NCI-H460 (cell line): ENCODE results near the gene GOLGA8M. TPM values are rescaled to one million over a fixed set of nuclear protein-coding genes. Genes with fewer than 3 reads are reported as not detected.
"Not testable (repeated sequence)": the region's sequence is repeated elsewhere in the genome, so short reads cannot be mapped to it uniquely, and the experiment has no call there.

Experiments used
- DNase-seq: peaks from one replicate; pipeline ENCODE4 v3.0.0-alpha.2; 2016; ENCODE audit warnings: low read depth; ENCODE audit errors: extremely low read depth
- polyA plus RNA-seq: library from polyadenylated mRNA; depleted of rRNA; stranded (reverse); fragments of >200 nt; gene quantifications from 2 replicates; pipeline ENCODE4 v1.2.3, GENCODE V29; 2014; cell fraction: nucleus; rRNA removed
- total RNA-seq: library from RNA; depleted of rRNA; stranded (reverse); fragments of >200 nt; shearing (Covaris generic); gene quantifications from 2 replicates; pipeline ENCODE4 v1.2.3, GENCODE V29; 2014; rRNA removed

The GOLGA8M gene
- not detected in 2 replicates for total RNA-seq
- polyA plus RNA-seq, result 0.97 TPM in 1 of 2 replicates, not detected in the other

GRCh38 chr15:28712270-28712669 lies at the start of gene GOLGA8M:
Gene GOLGA8M (minus strand): TSS chr15:28712421. CDS start chr15:28712323, 98 bp downstream.
- DNase-seq, result not testable (repeated sequence)

DNA sequence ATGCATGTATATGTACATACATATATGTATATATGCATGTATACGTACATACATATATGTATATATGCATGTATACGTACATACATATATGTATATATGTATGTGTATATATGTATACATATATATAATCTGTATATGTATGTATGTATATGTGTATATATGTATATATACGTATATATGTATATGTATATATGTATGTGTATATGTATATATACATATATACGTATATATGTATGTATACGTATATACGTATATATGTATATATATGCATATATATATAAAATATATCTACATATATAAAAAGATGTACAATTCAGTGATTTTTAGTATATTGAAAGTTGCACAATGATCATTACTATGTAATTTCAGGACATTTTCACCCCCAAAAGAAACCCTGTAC lies 30.7 kb upstream of the GOLGA8M start:
- not testable (repeated sequence) for DNase-seq

DNA sequence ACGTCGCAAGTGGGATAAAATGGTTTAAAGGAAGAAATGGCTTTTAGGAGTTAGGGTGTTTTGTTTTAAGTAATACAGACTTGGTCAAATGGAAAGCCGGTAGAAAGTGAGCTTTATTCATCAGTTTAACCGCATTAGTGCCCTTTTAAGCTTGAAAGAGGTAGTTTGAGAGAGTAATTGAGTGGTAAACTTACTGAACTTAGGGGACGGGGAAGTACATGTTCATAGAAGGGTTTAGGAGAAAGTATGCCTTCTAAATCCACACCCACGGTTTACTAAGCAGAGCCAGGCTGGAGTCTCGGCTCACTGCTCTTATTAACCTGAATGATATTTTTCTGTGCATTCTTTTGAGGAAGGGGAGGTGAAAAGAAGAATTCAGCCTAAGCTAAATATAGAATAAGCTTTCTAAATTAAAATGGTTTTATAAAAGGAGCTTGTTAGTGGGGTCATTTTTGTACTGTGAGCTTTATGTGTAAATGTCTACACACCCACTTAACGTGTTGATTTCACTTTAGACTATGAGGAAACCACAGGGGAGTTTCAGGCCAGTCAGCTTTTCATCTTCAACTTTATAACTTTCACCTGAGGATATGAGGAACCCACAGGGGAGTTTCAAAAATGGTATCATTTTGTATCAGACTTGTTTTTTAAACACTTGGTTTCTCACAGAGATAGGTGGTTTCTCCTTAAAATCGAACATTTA lies 26.5 kb upstream of the GOLGA8M start:
- not testable (repeated sequence) for DNase-seq

DNA sequence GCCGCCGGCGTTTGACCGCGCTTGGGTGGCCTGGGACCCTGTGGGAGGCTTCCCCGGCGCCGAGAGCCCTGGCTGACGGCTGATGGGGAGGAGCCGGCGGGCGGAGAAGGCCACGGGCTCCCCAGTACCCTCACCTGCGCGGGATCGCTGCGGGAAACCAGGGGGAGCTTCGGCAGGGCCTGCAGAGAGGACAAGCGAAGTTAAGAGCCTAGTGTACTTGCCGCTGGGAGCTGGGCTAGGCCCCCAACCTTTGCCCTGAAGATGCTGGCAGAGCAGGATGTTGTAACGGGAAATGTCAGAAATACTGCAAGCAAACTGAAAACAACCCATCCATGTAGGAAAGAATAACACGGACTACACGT lies 26.0 kb upstream of the GOLGA8M start:
- not testable (repeated sequence) for DNase-seq

DNA sequence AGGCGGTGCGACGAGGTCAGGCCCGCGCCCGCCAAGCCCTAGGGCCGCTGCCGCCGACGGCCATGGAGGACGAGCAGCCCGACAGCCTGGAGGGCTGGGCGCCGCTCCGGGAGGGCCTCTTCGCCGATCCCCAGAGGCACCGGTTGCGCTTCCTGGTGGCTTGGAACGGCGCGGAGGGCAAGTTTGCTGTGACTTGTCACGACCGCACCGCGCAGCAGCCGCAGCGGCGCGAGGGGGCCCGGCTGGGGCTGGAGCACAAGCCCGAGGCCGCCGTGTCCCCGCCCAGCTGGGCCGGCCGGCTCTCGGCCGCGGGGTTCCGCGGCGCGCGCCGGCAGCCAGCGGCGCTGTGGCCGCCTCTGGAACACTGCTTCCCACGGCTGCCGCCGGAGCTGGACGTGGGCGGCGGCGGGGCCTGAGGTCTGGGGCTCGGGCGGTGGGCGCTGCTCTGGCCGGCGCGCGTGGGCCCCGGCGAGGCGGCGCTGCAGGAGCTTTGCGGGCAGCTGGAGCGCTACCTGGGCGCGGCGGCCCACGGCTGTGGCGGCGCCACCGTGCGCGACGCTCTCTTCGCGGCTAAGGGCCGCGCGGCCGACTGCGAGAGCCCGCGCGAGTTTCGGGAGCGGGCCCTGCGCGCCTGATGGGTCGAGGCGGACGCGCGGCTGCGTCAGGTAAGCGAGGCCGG lies 25.4 kb upstream of the GOLGA8M start:
- DNase-seq, result not testable (repeated sequence)

DNA sequence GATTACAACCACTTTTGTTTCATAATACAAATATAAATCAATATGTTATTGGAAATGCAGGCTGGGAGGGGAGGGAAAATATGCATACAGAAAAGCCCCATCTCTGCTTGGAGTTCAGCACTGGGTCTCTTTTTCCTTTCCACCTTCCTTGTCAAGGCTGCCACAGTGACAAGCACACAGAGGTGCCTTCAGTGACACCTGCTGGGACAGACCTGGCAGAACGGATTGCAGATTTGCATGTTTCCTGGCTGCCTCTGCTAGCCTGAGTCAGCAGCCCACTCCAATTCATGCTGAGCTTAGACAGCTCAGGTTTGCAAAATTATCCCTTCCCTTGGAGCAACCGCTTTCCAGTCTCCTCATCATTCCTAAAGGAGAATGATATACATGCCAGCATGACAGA lies 15.8 kb upstream of the GOLGA8M start:
- DNase-seq, result not testable (repeated sequence)

DNA sequence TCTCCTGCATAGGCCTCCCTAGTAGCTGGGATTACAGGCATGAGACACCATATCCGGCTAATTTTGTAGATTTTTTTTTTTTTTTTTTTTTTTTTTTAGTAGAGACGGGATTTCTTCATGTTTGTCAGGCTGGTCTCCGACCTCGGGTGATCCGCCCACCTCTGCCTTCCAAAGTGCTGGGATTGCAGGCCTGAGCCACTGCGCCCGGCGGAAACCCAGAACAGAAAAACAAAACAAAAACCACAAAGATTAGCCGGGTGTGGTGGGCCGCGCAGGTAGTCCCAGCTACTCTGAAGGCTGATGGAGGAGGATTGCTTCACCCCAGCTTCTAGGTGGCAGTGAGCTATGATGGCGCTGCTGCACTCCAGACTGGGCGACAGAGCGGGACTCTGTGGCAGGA lies 14.8 kb upstream of the GOLGA8M start:
- DNase-seq, result not testable (repeated sequence)

DNA sequence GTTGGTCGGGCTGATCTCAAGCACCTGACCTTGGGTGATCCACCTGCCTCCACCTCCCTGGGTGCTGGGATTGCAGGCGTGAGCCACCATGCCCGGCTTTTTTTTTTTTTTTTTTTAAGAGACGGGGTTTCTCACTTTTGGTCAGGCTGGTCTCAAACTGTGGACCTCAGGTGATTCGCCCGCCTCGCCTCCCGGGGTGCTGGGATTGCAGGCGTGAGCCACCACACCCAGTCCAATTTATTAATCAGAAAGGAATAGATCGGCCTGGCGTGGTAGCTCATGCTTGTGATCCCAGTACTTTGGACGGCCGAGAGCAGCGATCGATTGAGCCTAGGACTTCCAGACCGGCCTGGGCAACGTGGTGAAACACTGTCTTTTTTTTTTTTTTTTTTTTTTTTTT lies 13.9 kb upstream of the GOLGA8M start:
- no peak for DNase-seq

- no peak for DNase-seq
Observed at GRCh38 chr15:28725556-28725955, 13.3 kb upstream of the GOLGA8M start.

GRCh38 chr15:28723986-28724385 lies 11.8 kb upstream of the GOLGA8M start:
- not testable (repeated sequence) for DNase-seq

DNA sequence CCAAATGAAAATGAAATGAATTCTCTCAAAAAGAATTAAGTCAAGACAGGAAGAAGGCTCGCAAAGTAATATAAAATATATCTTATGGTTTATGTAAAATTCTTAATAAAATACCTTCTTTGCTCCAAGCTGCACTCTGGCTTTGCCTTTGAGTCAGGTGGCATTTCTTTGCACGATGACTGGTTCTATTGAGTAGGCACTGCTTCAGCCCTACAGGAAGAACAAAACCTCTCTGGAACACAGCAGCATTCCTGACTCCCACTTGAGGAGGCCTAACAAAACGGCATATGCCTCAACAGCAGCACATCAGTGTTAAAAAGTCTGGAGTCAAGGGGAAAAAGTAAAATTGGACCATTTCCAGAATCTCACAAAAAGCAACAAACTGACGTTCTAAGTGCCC lies 7.4 kb upstream of the GOLGA8M start:
- DNase-seq, result not testable (repeated sequence)

DNA sequence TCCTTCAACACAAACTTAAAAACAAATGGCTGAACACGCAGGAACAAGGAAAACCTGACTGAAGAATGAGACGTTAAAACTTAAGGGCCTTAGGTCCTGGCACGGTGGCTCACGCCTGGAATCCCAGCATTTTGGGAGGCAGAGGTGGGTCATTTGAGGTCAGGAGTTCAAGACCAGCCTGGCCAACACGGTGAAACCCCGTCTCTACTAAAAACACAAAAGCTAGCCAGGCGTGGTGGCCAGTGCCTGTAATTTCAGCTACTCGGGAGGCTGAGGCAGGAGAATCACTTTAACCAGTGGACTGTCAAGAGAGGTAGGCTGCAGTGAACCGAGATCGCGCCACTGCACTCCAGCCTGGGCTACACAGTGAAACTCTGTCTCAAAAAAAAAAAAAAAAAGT lies 6.4 kb upstream of the GOLGA8M start:
- DNase-seq, result not testable (repeated sequence)

- not testable (repeated sequence) for DNase-seq
Observed at GRCh38 chr15:28714176-28714575, 2.0 kb upstream of the GOLGA8M start.

- not testable (repeated sequence) for DNase-seq
Observed at GRCh38 chr15:28703927-28704326, 8.3 kb downstream of the GOLGA8M start.

- not testable (repeated sequence) for DNase-seq
Observed at GRCh38 chr15:28702427-28702826, 9.8 kb downstream of the GOLGA8M start.

DNA sequence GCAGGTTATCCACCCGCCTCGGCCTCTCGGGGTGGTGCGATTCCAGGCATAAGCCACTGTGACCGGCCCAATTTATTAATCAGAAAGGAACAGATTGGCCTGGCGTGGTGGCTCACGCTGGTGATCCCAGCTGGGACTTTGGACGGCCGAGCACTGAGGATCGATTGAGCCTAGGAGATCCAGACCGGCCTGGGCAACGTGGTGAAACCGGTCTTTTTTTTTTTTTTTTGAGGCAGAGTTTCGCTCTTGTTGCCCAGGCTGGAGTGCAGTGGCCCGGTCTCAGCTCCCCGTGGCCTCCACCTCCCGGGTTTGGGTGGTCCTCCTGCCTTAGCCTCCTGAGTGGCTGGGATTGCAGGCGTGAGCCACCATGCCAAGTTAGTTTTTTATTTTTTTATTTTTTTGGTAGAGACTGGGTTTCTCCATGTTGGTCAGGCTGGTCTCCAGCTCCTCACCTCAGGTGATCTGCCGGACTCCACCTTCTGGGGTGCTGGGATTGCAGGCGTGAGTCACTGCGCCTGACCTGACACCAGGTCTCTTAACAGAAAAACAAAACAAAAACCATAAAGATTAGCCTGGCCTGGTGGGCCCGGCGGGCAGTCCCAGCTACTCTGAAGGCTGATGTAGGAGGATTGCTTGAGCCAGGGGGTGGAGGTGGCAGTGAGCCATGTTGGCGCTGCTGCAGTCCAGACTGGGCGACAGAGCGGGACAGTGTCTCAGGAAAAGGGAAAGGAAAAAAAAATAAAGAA lies 18.0 kb downstream of the GOLGA8M start:
- DNase-seq, result not testable (repeated sequence)

DNA sequence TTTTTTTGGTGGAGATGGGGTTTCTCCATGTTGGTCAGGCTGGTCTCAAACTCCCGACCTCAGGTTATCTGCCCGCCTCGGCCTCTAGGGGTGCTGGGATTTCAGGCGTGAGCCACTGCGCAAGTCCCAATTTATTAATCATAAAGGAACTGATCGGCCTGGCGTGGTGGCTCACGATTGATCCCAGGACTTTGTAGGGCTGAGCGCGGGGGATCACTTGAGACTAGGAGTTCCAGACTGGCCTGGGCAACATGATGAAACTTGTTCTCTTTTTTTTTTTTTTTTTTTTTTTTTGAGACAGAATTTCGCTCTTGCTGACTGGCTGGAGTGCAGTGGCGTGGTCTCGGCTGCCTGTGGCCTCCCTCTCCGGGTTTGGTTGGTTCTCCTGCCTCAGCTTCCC lies 19.2 kb downstream of the GOLGA8M start:
- not testable (repeated sequence) for DNase-seq

DNA sequence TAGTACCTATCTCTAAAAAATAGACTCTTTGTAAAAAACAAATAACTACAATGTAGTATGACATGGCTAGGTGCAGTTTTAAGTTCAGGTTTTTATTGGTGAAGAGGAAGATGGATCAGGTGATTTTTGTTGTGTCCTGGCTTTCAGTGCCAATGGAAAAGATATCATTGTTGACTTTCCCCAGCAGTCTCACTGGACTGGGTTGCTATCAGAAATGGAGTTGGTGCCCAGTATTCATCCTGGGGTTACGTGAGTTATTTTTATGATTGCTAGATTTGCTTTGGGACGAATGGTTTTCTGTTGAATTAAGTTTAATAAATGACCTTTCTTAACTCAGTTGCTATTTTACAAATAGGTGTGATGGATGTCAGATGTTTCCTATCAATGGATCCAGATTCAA lies 38.7 kb downstream of the GOLGA8M start:
- DNase-seq, result not testable (repeated sequence)

DNA sequence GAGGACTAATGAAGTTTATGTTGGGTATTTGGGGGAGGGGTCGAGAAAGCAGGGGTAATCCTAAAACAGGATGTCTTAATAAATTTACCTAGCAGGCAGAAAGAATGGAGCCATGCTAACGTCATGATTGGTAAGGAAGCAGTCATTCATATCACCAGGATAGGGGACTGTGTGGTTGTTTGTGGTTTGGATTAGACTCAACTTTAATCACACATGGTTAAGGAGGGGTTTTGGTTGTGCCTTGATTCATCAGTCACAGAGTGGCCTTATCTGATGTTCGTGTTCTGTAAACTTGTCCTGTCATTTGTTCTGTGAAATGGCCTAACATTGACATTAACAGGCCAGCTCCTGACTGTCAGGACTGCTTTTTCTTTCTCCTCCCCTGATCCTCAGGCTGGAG lies 40.1 kb downstream of the GOLGA8M start:
- not testable (repeated sequence) for DNase-seq

- not testable (repeated sequence) for DNase-seq
Observed at GRCh38 chr15:28666402-28666801, 45.8 kb downstream of the GOLGA8M start.

- not testable (repeated sequence) for DNase-seq
Observed at GRCh38 chr15:28664575-28664974, 47.6 kb downstream of the GOLGA8M start.
